SK-N-SH (cell line): ENCODE measurements around the gene NTM. TPM values are rescaled to one million over a fixed set of nuclear protein-coding genes. Genes with fewer than 3 reads are reported as not detected.

Source experiments
- CTCF ChIA-PET: fragments of 300-600, 350-600 bp; formaldehyde crosslinking; extraction: SDS; loops from one replicate; lab custom pipeline; 2021; lab: Yijun Ruan, JAX
- POLR2A ChIA-PET: fragments of 350-600 bp; sonication (Branson Sonifier 250); formaldehyde crosslinking; extraction: SDS; loops from one replicate; lab custom pipeline; 2020; ENCODE audit warnings: antibody characterized with exemption, inconsistent platforms; lab: Yijun Ruan, JAX
- DNase-seq: peaks from one replicate; pipeline ENCODE4 v3.0.0; 2012
- H2AFZ ChIP-seq: fragments of 200-600 bp; sonication (generic); 2 replicates; pipeline ENCODE4 v1.8.1; 2016; ENCODE audit warnings: antibody characterized with exemption, mild to moderate bottlenecking, low read depth
- H3F3A ChIP-seq: fragments of 200-600 bp; sonication (generic); replicated peaks from 2 replicates; pipeline ENCODE3; 2016; ENCODE audit warnings: antibody characterized with exemption, mild to moderate bottlenecking; ENCODE audit not compliant: insufficient read depth
- H3K27ac ChIP-seq, 2 experiments: fragments of 200-500 bp in 1 of 2; fragments of 200-600 bp in 1 of 2; sonication (Bioruptor generic) in 1 of 2; sonication (generic), shearing (Covaris generic) in 1 of 2; 2 replicates each; pipeline versions ENCODE4 v1.5.1 to v1.6.1; 2014 to 2016; ENCODE audit warnings: low read depth in 2 of 2, inconsistent platforms in 1 of 2, low read length in 1 of 2, mild to moderate bottlenecking in 1 of 2, mixed read lengths in 1 of 2
- H3K27me3 ChIP-seq: fragments of 200-600 bp; sonication (generic), shearing (Covaris generic); 2 replicates; pipeline ENCODE4 v1.6.1; 2016; ENCODE audit warnings: mixed run types; ENCODE audit not compliant: insufficient read depth
- H3K36me3 ChIP-seq, 2 experiments: fragments of 200-500 bp in 1 of 2; fragments of 200-600 bp in 1 of 2; sonication (Bioruptor generic) in 1 of 2; sonication (generic) in 1 of 2; replicated peaks in 1 of 2; 2 replicates each; pipeline versions ENCODE3 to v1.5.1; 2014 to 2016; ENCODE audit warnings: low read length in 1 of 2, mild to moderate bottlenecking in 1 of 2; ENCODE audit not compliant: insufficient read depth in 2 of 2, control insufficient read depth in 1 of 2
- H3K4me1 ChIP-seq, 2 experiments: fragments of 200-500 bp in 1 of 2; fragments of 200-600 bp in 1 of 2; sonication (Bioruptor generic) in 1 of 2; sonication (generic), shearing (Covaris generic) in 1 of 2; 2 replicates each; pipeline versions ENCODE4 v1.5.1 to v1.6.1; 2014 to 2016; ENCODE audit warnings: low read depth in 1 of 2, low read length in 1 of 2, mixed run types in 1 of 2; ENCODE audit not compliant: insufficient read depth in 2 of 2, control insufficient read depth in 1 of 2
- H3K4me2 ChIP-seq: fragments of 200-600 bp; sonication (generic), shearing (Covaris generic); 2 replicates; pipeline ENCODE4 v1.6.1; 2017; ENCODE audit warnings: mixed run types
- H3K4me3 ChIP-seq, 2 experiments: fragments of 200-500 bp in 1 of 2; fragments of 200-600 bp in 1 of 2; sonication (Bioruptor generic) in 1 of 2; sonication (generic), shearing (Covaris generic) in 1 of 2; 2 replicates each; pipeline versions ENCODE4 v1.5.1 to v1.8.1; 2014 to 2016; ENCODE audit warnings: low read depth in 2 of 2, inconsistent platforms in 1 of 2, low read length in 1 of 2, mild to moderate bottlenecking in 1 of 2, mixed read lengths in 1 of 2, moderate library complexity in 1 of 2
- H3K79me2 ChIP-seq: fragments of 200-600 bp; sonication (generic); 2 replicates; pipeline ENCODE4 v1.8.1; 2017; ENCODE audit warnings: mild to moderate bottlenecking; ENCODE audit not compliant: insufficient read depth
- H3K9ac ChIP-seq: fragments of 200-600 bp; sonication (generic); 2 replicates; pipeline ENCODE4 v1.6.1; 2017; ENCODE audit warnings: mixed run types
- H3K9me2 ChIP-seq: fragments of 200-600 bp; sonication (generic); 2 replicates; pipeline ENCODE4 v1.6.1; 2017; ENCODE audit warnings: mixed run types
- H3K9me3 ChIP-seq: fragments of 200-600 bp; sonication (generic); 2 replicates; pipeline ENCODE4 v1.6.1; 2017; ENCODE audit warnings: mixed run types, mild to moderate bottlenecking, moderate library complexity
- H4K20me1 ChIP-seq: fragments of 200-600 bp; sonication (generic); 2 replicates; pipeline ENCODE4 v1.6.1; 2017; ENCODE audit warnings: mild to moderate bottlenecking, mixed run types; ENCODE audit not compliant: insufficient read depth
- ELF1 ChIP-seq: IDR thresholded peaks from 2 replicates; pipeline ENCODE4 v1.4.0; 2012
- FOXM1 ChIP-seq: IDR thresholded peaks from 2 replicates; pipeline ENCODE4 v1.4.0; 2012; ENCODE audit warnings: low read depth, mild to moderate bottlenecking
- GABPA ChIP-seq: IDR thresholded peaks from 2 replicates; pipeline ENCODE4 v1.4.0; 2012; ENCODE audit warnings: low read depth, mild to moderate bottlenecking
- IRF3 ChIP-seq: fragments of 150-350 bp; IDR thresholded peaks from 2 replicates; pipeline ENCODE4 v1.6.1; 2016; ENCODE audit warnings: mild to moderate bottlenecking, low read depth, low read length
- NRF1 ChIP-seq: IDR thresholded peaks from 2 replicates; pipeline ENCODE4 v1.6.1; 2012; ENCODE audit warnings: low read depth, mild to moderate bottlenecking, low read length
- RAD21 ChIP-seq: IDR thresholded peaks from 2 replicates; pipeline ENCODE4 v1.6.1; 2012; ENCODE audit warnings: mild to moderate bottlenecking, low read length
- RCOR1 ChIP-seq: fragments of 150-350 bp; IDR thresholded peaks from 2 replicates; pipeline ENCODE4 v1.6.1; 2017; ENCODE audit warnings: antibody characterized with exemption, low read length
- RXRA ChIP-seq: IDR thresholded peaks from 2 replicates; pipeline ENCODE4 v1.4.0; 2012; ENCODE audit warnings: low read depth, mild to moderate bottlenecking, borderline replicate concordance
- SIN3A ChIP-seq: IDR thresholded peaks from 2 replicates; pipeline ENCODE4 v1.6.1; 2012; ENCODE audit warnings: low read depth, mild to moderate bottlenecking, low read length, moderate library complexity, borderline replicate concordance
- SMC3 ChIP-seq: IDR thresholded peaks from 2 replicates; pipeline ENCODE4 v1.6.1; 2012; ENCODE audit warnings: low read depth, low read length, improper control_type of control experiment
- TEAD4 ChIP-seq: IDR thresholded peaks from 2 replicates; pipeline ENCODE4 v1.4.0; 2012; ENCODE audit warnings: mild to moderate bottlenecking, borderline replicate concordance; ENCODE audit not compliant: insufficient read depth
- USF1 ChIP-seq: IDR thresholded peaks from 2 replicates; pipeline ENCODE4 v1.4.0; 2012; ENCODE audit warnings: low read depth, borderline replicate concordance
- YY1 ChIP-seq: IDR thresholded peaks from 2 replicates; pipeline ENCODE4 v1.4.0; 2012; ENCODE audit warnings: low read depth, mild to moderate bottlenecking
- WGBS: methylation state at CpG from one replicate; pipeline ENCODE4 v1.1.6; 2017; ENCODE audit warnings: low lambda C conversion rate; 5-methylcytosine and 5-hydroxymethylcytosine counted together
- polyA plus RNA-seq, 3 experiments: library from polyadenylated mRNA; depleted of rRNA; stranded (reverse); fragments of >200 nt; gene quantifications; 2 replicates each; pipeline ENCODE4 v1.2.3, GENCODE V29; 2012
- TF ChIP-seq, protein P1 (sequence below): fragments of 200-600 bp; sonication (generic); IDR thresholded peaks from 2 replicates; pipeline ENCODE4 v1.6.1; 2017; ENCODE audit warnings: antibody characterized with exemption, mild to moderate bottlenecking, moderate library complexity
- TF ChIP-seq, protein P2 (sequence below): IDR thresholded peaks from 2 replicates; pipeline ENCODE4 v1.4.0; 2012; ENCODE audit warnings: low read depth, borderline replicate concordance
- TF ChIP-seq, protein P3 (sequence below): fragments of 150-350 bp; IDR thresholded peaks from 2 replicates; pipeline ENCODE4 v1.6.1; 2017; ENCODE audit warnings: antibody characterized with exemption, low read length, low read depth, borderline replicate concordance
- TF ChIP-seq, protein P4 (sequence below): IDR thresholded peaks from 2 replicates; pipeline ENCODE4 v1.6.1; 2012; ENCODE audit warnings: mild to moderate bottlenecking, low read depth, low read length, moderate library complexity
- TF ChIP-seq, protein P5 (sequence below): IDR thresholded peaks from 2 replicates; pipeline ENCODE4 v1.4.0; 2012; ENCODE audit warnings: low read depth

Gene NTM
- polyA plus RNA-seq, 1 of the 3 experiments (the other 2 are of a cell fraction), result 20.0 TPM

GRCh38 chr11:132140056-132140455, 769.6 kb downstream of the NTM start:
- no peak overlapping the region for H3K27ac ChIP-seq
- H3F3A ChIP-seq, result no peaks in the 10 kb centered on the region
- no peak overlapping the region for H3K4me2 ChIP-seq
- TF ChIP-seq RAD21 (no peak), RCOR1 (no peak), NRF1 (no peak)
- TF ChIP-seq, protein P1, sequence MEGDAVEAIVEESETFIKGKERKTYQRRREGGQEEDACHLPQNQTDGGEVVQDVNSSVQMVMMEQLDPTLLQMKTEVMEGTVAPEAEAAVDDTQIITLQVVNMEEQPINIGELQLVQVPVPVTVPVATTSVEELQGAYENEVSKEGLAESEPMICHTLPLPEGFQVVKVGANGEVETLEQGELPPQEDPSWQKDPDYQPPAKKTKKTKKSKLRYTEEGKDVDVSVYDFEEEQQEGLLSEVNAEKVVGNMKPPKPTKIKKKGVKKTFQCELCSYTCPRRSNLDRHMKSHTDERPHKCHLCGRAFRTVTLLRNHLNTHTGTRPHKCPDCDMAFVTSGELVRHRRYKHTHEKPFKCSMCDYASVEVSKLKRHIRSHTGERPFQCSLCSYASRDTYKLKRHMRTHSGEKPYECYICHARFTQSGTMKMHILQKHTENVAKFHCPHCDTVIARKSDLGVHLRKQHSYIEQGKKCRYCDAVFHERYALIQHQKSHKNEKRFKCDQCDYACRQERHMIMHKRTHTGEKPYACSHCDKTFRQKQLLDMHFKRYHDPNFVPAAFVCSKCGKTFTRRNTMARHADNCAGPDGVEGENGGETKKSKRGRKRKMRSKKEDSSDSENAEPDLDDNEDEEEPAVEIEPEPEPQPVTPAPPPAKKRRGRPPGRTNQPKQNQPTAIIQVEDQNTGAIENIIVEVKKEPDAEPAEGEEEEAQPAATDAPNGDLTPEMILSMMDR, result no peak
- TF ChIP-seq, all 33 proteins: peak for 0
- Histone ChIP-seq H3K9me3 (no peaks in the 10 kb centered on the region), H3K4me3 (no peak overlapping the region), H2AFZ (no peak overlapping the region), H3K4me1 (no peaks in the 10 kb centered on the region), H4K20me1 (no peaks in the 10 kb centered on the region), H3K36me3 (peaks cover 0 to 3% of the 10 kb centered on the region in 2 experiments), H3K79me2 (no peaks in the 10 kb centered on the region), H3K27me3 (no peaks in the 10 kb centered on the region), H3K9ac (no peak overlapping the region), H3K9me2 (no peaks in the 10 kb centered on the region)
- DNase-seq, result no peak
- 79% methylated on average over 3 of the region's 3 CpGs for WGBS
- CTCF ChIA-PET, result interaction anchor here (1.0 kb wide), 1 partner anchor 14 kb away, joined by 3 read pairs; no protein-coding TSS in a partner anchor
- POLR2A ChIA-PET, result no interaction called here

DNA sequence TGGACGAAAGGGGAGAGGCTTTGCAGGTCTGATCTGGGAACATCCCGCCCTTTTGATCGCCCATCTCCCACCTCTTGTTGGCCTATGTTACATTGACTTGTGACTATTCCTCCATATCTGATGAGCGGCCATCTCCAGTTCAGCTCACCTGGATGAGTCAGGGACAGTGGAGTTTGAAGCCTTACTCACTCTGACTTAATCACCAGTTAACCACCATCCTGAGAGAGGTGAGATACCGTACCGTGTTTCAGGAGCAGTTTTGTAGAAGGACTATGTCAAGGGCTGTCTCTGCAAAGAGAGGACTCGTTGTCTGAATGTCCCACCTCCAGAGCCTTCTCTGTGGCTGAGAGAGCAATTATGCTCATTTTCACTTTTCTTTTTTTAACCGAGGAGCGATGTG, 771.7 kb downstream of the NTM start:
- Histone ChIP-seq H3K36me3 (peaks cover 0 to 3% of the 10 kb centered on the region in 2 experiments), H3K9me3 (no peaks in the 10 kb centered on the region), H2AFZ (no peak overlapping the region), H3K4me1 (no peaks in the 10 kb centered on the region), H3K9me2 (no peaks in the 10 kb centered on the region), H3K27me3 (no peaks in the 10 kb centered on the region), H3K27ac (no peak overlapping the region), H3K4me3 (no peak overlapping the region), H4K20me1 (no peaks in the 10 kb centered on the region), H3K9ac (no peak overlapping the region), H3K4me2 (no peak overlapping the region), H3F3A (no peaks in the 10 kb centered on the region), H3K79me2 (no peaks in the 10 kb centered on the region)
- ChIA-PET CTCF (no interaction called here), POLR2A (no interaction called here)
- TF ChIP-seq ELF1 (no peak), GABPA (no peak), SIN3A (no peak), FOXM1 (no peak), IRF3 (no peak), USF1 (no peak), YY1 (no peak), TEAD4 (no peak), SMC3 (no peak), RXRA (no peak)
- TF ChIP-seq, protein P2, sequence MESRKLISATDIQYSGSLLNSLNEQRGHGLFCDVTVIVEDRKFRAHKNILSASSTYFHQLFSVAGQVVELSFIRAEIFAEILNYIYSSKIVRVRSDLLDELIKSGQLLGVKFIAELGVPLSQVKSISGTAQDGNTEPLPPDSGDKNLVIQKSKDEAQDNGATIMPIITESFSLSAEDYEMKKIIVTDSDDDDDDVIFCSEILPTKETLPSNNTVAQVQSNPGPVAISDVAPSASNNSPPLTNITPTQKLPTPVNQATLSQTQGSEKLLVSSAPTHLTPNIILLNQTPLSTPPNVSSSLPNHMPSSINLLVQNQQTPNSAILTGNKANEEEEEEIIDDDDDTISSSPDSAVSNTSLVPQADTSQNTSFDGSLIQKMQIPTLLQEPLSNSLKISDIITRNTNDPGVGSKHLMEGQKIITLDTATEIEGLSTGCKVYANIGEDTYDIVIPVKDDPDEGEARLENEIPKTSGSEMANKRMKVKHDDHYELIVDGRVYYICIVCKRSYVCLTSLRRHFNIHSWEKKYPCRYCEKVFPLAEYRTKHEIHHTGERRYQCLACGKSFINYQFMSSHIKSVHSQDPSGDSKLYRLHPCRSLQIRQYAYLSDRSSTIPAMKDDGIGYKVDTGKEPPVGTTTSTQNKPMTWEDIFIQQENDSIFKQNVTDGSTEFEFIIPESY, result no peak
- TF ChIP-seq, protein P3, sequence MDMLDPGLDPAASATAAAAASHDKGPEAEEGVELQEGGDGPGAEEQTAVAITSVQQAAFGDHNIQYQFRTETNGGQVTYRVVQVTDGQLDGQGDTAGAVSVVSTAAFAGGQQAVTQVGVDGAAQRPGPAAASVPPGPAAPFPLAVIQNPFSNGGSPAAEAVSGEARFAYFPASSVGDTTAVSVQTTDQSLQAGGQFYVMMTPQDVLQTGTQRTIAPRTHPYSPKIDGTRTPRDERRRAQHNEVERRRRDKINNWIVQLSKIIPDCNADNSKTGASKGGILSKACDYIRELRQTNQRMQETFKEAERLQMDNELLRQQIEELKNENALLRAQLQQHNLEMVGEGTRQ, result no peak
- TF ChIP-seq, protein P4, sequence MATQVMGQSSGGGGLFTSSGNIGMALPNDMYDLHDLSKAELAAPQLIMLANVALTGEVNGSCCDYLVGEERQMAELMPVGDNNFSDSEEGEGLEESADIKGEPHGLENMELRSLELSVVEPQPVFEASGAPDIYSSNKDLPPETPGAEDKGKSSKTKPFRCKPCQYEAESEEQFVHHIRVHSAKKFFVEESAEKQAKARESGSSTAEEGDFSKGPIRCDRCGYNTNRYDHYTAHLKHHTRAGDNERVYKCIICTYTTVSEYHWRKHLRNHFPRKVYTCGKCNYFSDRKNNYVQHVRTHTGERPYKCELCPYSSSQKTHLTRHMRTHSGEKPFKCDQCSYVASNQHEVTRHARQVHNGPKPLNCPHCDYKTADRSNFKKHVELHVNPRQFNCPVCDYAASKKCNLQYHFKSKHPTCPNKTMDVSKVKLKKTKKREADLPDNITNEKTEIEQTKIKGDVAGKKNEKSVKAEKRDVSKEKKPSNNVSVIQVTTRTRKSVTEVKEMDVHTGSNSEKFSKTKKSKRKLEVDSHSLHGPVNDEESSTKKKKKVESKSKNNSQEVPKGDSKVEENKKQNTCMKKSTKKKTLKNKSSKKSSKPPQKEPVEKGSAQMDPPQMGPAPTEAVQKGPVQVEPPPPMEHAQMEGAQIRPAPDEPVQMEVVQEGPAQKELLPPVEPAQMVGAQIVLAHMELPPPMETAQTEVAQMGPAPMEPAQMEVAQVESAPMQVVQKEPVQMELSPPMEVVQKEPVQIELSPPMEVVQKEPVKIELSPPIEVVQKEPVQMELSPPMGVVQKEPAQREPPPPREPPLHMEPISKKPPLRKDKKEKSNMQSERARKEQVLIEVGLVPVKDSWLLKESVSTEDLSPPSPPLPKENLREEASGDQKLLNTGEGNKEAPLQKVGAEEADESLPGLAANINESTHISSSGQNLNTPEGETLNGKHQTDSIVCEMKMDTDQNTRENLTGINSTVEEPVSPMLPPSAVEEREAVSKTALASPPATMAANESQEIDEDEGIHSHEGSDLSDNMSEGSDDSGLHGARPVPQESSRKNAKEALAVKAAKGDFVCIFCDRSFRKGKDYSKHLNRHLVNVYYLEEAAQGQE, result no peak
- TF ChIP-seq, protein P5, sequence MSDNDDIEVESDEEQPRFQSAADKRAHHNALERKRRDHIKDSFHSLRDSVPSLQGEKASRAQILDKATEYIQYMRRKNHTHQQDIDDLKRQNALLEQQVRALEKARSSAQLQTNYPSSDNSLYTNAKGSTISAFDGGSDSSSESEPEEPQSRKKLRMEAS, result no peak
- DNase-seq, result no peak
- WGBS, result 78% methylated on average over 9 of the region's 9 CpGs
